ENCODE data around the gene PPP2R5D. TPM values are rescaled to one million over a fixed set of nuclear protein-coding genes. Genes with fewer than 3 reads are reported as not detected.

PPP2R5D gene
- total and polyA plus RNA-seq, 7 donors = 26.7 to 41.5 (median 35.5) TPM

- intact Hi-C loops (cut with DNase I) = no loop called here
- no peak overlapping the region for H3K27ac ChIP-seq
- WGBS, 2 donors = 96% methylated on average over 11 of the region's 11 CpGs
- DNase-seq = no peak
- peaks cover 0 to 8% (median 4%) of the 10 kb centered on the region in 4 donors for H3K4me1 ChIP-seq
- TF ChIP-seq, protein P1, sequence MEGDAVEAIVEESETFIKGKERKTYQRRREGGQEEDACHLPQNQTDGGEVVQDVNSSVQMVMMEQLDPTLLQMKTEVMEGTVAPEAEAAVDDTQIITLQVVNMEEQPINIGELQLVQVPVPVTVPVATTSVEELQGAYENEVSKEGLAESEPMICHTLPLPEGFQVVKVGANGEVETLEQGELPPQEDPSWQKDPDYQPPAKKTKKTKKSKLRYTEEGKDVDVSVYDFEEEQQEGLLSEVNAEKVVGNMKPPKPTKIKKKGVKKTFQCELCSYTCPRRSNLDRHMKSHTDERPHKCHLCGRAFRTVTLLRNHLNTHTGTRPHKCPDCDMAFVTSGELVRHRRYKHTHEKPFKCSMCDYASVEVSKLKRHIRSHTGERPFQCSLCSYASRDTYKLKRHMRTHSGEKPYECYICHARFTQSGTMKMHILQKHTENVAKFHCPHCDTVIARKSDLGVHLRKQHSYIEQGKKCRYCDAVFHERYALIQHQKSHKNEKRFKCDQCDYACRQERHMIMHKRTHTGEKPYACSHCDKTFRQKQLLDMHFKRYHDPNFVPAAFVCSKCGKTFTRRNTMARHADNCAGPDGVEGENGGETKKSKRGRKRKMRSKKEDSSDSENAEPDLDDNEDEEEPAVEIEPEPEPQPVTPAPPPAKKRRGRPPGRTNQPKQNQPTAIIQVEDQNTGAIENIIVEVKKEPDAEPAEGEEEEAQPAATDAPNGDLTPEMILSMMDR (IDR thresholded peaks at IDR 0.05) = no peak
- no peak for TF ChIP-seq EP300 (IDR thresholded peaks at IDR 0.05)
- TF ChIP-seq POLR2AphosphoS5 (IDR thresholded peaks at IDR 0.05) = no peak
- TF ChIP-seq POLR2A (IDR thresholded peaks at IDR 0.05) = no peak
- H3K27me3 ChIP-seq = no peaks in the 10 kb centered on the region
- H3K4me3 ChIP-seq = no peak overlapping the region
- H3K36me3 ChIP-seq = peaks cover 18 to 65% (median 25%) of the 10 kb centered on the region in 4 donors
- H3K9me3 ChIP-seq = no peaks in the 10 kb centered on the region
Measured at GRCh38 chr6:42967228-42967627, 17.1 kb upstream of the PPP2R5D start.

DNA sequence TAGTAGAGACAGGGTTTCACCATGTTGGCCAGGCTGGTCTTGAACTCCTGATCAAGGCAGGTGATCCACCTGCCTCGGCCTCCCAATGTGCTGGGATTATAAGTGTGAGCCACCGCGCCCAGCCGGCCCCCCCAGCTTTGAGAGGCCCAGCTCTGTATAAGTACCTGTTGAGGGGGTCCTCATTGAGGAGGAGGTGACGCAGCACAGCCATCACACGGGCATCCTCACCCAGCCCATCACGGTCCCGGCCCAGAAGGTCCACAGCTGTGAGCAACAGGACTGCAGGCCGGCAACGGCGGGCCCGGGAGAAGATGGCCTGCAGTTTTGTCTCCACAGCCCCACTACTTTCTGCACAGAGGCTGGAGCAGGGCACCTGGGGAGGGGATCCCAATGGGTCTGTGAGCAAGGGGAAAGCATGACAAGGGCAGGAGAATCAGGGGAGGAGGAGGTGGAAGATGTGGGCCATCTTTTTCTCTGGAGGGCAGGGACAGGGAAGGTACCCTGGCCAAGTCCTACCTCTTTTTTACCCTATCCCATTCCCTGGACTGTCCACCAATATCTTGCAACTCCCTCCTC, 16.2 kb upstream of the PPP2R5D start:
- peaks cover 18 to 60% (median 25%) of the 10 kb centered on the region in 4 donors for H3K36me3 ChIP-seq
- H3K27ac ChIP-seq = no peak overlapping the region
- intact Hi-C loops (cut with DNase I) = no loop called here
- no peak overlapping the region for H3K4me3 ChIP-seq
- no peak for TF ChIP-seq POLR2AphosphoS5 (IDR thresholded peaks at IDR 0.05)
- no peak for TF ChIP-seq POLR2A (IDR thresholded peaks at IDR 0.05)
- TF ChIP-seq EP300 (IDR thresholded peaks at IDR 0.05) = no peak
- TF ChIP-seq, protein P1 (IDR thresholded peaks at IDR 0.05) = no peak
- no peaks in the 10 kb centered on the region for H3K27me3 ChIP-seq
- H3K9me3 ChIP-seq = no peaks in the 10 kb centered on the region
- H3K4me1 ChIP-seq = peaks cover 0 to 8% (median 4%) of the 10 kb centered on the region in 4 donors
- no peak for DNase-seq
- 97% methylated on average over 12 of the region's 12 CpGs for WGBS, 2 donors

GRCh38 chr6:42968783-42969182, 15.6 kb upstream of the PPP2R5D start:
- WGBS, 2 donors = 81 to 86% methylated on average over 4 of the region's 4 CpGs
- peaks cover 18 to 54% (median 25%) of the 10 kb centered on the region in 4 donors for H3K36me3 ChIP-seq
- no peak overlapping the region for H3K27ac ChIP-seq
- TF ChIP-seq EP300 (IDR thresholded peaks at IDR 0.05) (no peak), POLR2A (IDR thresholded peaks at IDR 0.05) (no peak), POLR2AphosphoS5 (IDR thresholded peaks at IDR 0.05) (no peak)
- TF ChIP-seq, protein P1 (IDR thresholded peaks at IDR 0.05) = no peak
- H3K4me1 ChIP-seq = peaks cover 0 to 8% (median 4%) of the 10 kb centered on the region in 4 donors
- no peak for DNase-seq
- no peaks in the 10 kb centered on the region for H3K9me3 ChIP-seq
- intact Hi-C loops (cut with DNase I) = no loop called here
- no peaks in the 10 kb centered on the region for H3K27me3 ChIP-seq
- H3K4me3 ChIP-seq = no peak overlapping the region

- Histone ChIP-seq H3K9me3 (no peaks in the 10 kb centered on the region), H3K27me3 (no peaks in the 10 kb centered on the region), H3K27ac (no peak overlapping the region), H3K36me3 (peaks cover 18 to 48% (median 22%) of the 10 kb centered on the region in 4 donors), H3K4me3 (no peak overlapping the region), H3K4me1 (peaks cover 0 to 8% (median 4%) of the 10 kb centered on the region in 4 donors)
- intact Hi-C loops (cut with DNase I) = no loop called here
- TF ChIP-seq, protein P1 (IDR thresholded peaks at IDR 0.05) = no peak
- TF ChIP-seq POLR2A (IDR thresholded peaks at IDR 0.05) (no peak), POLR2AphosphoS5 (IDR thresholded peaks at IDR 0.05) (no peak), EP300 (IDR thresholded peaks at IDR 0.05) (no peak)
- DNase-seq = no peak
- WGBS, 2 donors = 92 to 96% methylated on average over 2 of the region's 2 CpGs
Measured at GRCh38 chr6:42969431-42969830, 14.9 kb upstream of the PPP2R5D start.

DNA sequence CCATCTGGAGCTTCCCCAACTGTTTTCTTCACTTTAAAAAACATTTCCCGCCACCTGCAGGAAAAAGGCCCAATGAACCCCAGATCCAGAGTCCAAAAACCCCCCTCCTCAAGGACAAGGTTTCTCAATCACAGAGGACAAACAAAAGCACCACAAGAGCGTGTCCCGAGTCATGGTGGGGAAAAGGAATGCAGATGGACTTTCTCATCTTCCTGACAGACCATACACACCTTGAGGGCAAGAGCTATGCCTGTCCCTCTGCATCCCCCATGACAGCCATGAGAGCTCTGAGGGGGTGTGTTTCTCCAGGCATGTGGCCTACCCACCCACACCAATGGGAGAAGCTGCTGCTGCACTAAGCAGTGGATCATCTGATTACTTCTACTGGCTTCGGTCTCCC, 14.4 kb upstream of the PPP2R5D start:
- intact Hi-C loops (cut with DNase I) = no loop called here
- Histone ChIP-seq H3K27ac (no peak overlapping the region), H3K4me1 (peaks cover 0 to 8% (median 4%) of the 10 kb centered on the region in 4 donors), H3K27me3 (no peaks in the 10 kb centered on the region), H3K9me3 (no peaks in the 10 kb centered on the region), H3K4me3 (no peak overlapping the region), H3K36me3 (peaks cover 14 to 46% (median 19%) of the 10 kb centered on the region in 4 donors)
- TF ChIP-seq, protein P1 (IDR thresholded peaks at IDR 0.05) = no peak
- no peak for TF ChIP-seq POLR2A (IDR thresholded peaks at IDR 0.05)
- TF ChIP-seq EP300 (IDR thresholded peaks at IDR 0.05) = no peak
- no peak for TF ChIP-seq POLR2AphosphoS5 (IDR thresholded peaks at IDR 0.05)
- 95 to 97% methylated on average over 4 of the region's 4 CpGs for WGBS, 2 donors
- DNase-seq = no peak

Data from sigmoid colon (tissue), 7 donors.